ENCODE results near the gene PEX5L. TPM values are rescaled to one million over a fixed set of nuclear protein-coding genes. Genes with fewer than 3 reads are reported as not detected.
A peak's percentile ranks its signal among the peaks of the same experiment; 100 is the strongest.

PEX5L gene
- total and polyA plus RNA-seq, 5 donors from 2014 or later = 0.03 TPM; not detected in 3

GRCh38 chr3:180048840-180049239 lies 12.1 kb upstream of the PEX5L start:
- Histone ChIP-seq H3K36me3 (ENCODE audit: control insufficient read depth, insufficient read depth, low read length) (no peaks in the 10 kb centered on the region), H3K4me3 (ENCODE audit: low read depth, low read length) (no peak overlapping the region), H3K27ac (ENCODE audit: insufficient read depth, low read length, poor library complexity, severe bottlenecking) (no peak overlapping the region), H3K27me3 (ENCODE audit: control insufficient read depth, insufficient read depth, low read length) (no peaks in the 10 kb centered on the region), H3K4me1 (ENCODE audit: control insufficient read depth, insufficient read depth, low read length, poor library complexity, severe bottlenecking) (no peaks in the 10 kb centered on the region), H3K9me3 (ENCODE audit: control insufficient read depth in 2 of 2, low read length in 2 of 2) (no peaks in the 10 kb centered on the region)
- Mint-ChIP-seq H3K27me3 (no peaks in the 10 kb centered on the region), H3K4me3 (no peak overlapping the region), H3K27ac (no peak overlapping the region), H3K9me3 (peaks cover 0 to 2% (median 0%) of the 10 kb centered on the region in 7 donors), H3K36me3 (no peaks in the 10 kb centered on the region), H3K4me1 (no peaks in the 10 kb centered on the region)
- ATAC-seq (ENCODE audit: low read depth in 2 of 2) = no peak
- DNase-seq = no peak

GRCh38 chr3:180048103-180048502 lies 11.4 kb upstream of the PEX5L start:
- no peak for DNase-seq
- ATAC-seq (ENCODE audit: low read depth in 2 of 2) = no peak
- Mint-ChIP-seq H3K27ac (no peak overlapping the region), H3K27me3 (no peaks in the 10 kb centered on the region), H3K36me3 (no peaks in the 10 kb centered on the region), H3K4me3 (no peak overlapping the region), H3K4me1 (no peaks in the 10 kb centered on the region), H3K9me3 (peaks cover 0 to 2% (median 0%) of the 10 kb centered on the region in 7 donors)
- Histone ChIP-seq H3K4me1 (ENCODE audit: control insufficient read depth, insufficient read depth, low read length, poor library complexity, severe bottlenecking) (no peaks in the 10 kb centered on the region), H3K27ac (ENCODE audit: insufficient read depth, low read length, poor library complexity, severe bottlenecking) (no peak overlapping the region), H3K27me3 (ENCODE audit: control insufficient read depth, insufficient read depth, low read length) (no peaks in the 10 kb centered on the region), H3K4me3 (ENCODE audit: low read depth, low read length) (no peak overlapping the region), H3K36me3 (ENCODE audit: control insufficient read depth, insufficient read depth, low read length) (no peaks in the 10 kb centered on the region), H3K9me3 (ENCODE audit: control insufficient read depth in 2 of 2, low read length in 2 of 2) (no peaks in the 10 kb centered on the region)

- no peak overlapping the region for H3K4me3 ChIP-seq (ENCODE audit: low read depth, low read length)
- no peaks in the 10 kb centered on the region for H3K36me3 Mint-ChIP-seq
- ATAC-seq (ENCODE audit: low read depth in 2 of 2) (no peak), DNase-seq (no peak)
- peaks cover 0 to 6% (median 0%) of the 10 kb centered on the region in 7 donors for H3K9me3 Mint-ChIP-seq
- H3K9me3 ChIP-seq (ENCODE audit: control insufficient read depth in 2 of 2, low read length in 2 of 2) = no peaks in the 10 kb centered on the region
- H3K27ac ChIP-seq (ENCODE audit: insufficient read depth, low read length, poor library complexity, severe bottlenecking) = no peak overlapping the region
- no peak overlapping the region for H3K4me3 Mint-ChIP-seq
- H3K36me3 ChIP-seq (ENCODE audit: control insufficient read depth, insufficient read depth, low read length) = no peaks in the 10 kb centered on the region
- H3K27me3 Mint-ChIP-seq = peaks cover 29% of the 10 kb centered on the region
- H3K4me1 ChIP-seq (ENCODE audit: control insufficient read depth, insufficient read depth, low read length, poor library complexity, severe bottlenecking) = no peaks in the 10 kb centered on the region
- peaks cover 0 to 12% (median 7%) of the 10 kb centered on the region in 4 donors for H3K4me1 Mint-ChIP-seq
- peaks cover 17% of the 10 kb centered on the region for H3K27me3 ChIP-seq (ENCODE audit: control insufficient read depth, insufficient read depth, low read length)
- no peak overlapping the region for H3K27ac Mint-ChIP-seq
Measured at GRCh38 chr3:180040966-180041365, 4.2 kb upstream of the PEX5L start.

GRCh38 chr3:180036092-180036670 lies 556 bp downstream of the PEX5L start:
- Histone ChIP-seq H3K36me3 (ENCODE audit: control insufficient read depth, insufficient read depth, low read length) (no peaks in the 10 kb centered on the region), H3K4me3 (ENCODE audit: low read depth, low read length) (no peak overlapping the region), H3K27ac (ENCODE audit: insufficient read depth, low read length, poor library complexity, severe bottlenecking) (no peak overlapping the region), H3K4me1 (ENCODE audit: control insufficient read depth, insufficient read depth, low read length, poor library complexity, severe bottlenecking) (no peaks in the 10 kb centered on the region), H3K27me3 (ENCODE audit: control insufficient read depth, insufficient read depth, low read length) (peaks cover 29% of the 10 kb centered on the region), H3K9me3 (ENCODE audit: control insufficient read depth in 2 of 2, low read length in 2 of 2) (no peaks in the 10 kb centered on the region)
- peaks cover 0 to 5% (median 0%) of the 10 kb centered on the region in 7 donors for H3K9me3 Mint-ChIP-seq
- peaks cover 37% of the 10 kb centered on the region for H3K27me3 Mint-ChIP-seq
- no peaks in the 10 kb centered on the region for H3K36me3 Mint-ChIP-seq
- ATAC-seq (ENCODE audit: low read depth in 2 of 2) (no peak), DNase-seq (no peak)
- peaks cover 8 to 12% (median 9%) of the 10 kb centered on the region in 4 donors for H3K4me1 Mint-ChIP-seq
- H3K4me3 Mint-ChIP-seq = peak overlapping the region in 2 of 4 donors; percentile 7 to 63
- H3K27ac Mint-ChIP-seq = no peak overlapping the region

GRCh38 chr3:180026997-180027396 lies 9.7 kb downstream of the PEX5L start:
- H3K36me3 ChIP-seq (ENCODE audit: control insufficient read depth, insufficient read depth, low read length) = no peaks in the 10 kb centered on the region
- Mint-ChIP-seq H3K27ac (no peak overlapping the region), H3K4me3 (no peak overlapping the region), H3K27me3 (no peaks in the 10 kb centered on the region), H3K36me3 (no peaks in the 10 kb centered on the region), H3K9me3 (peaks cover 0 to 1% (median 0%) of the 10 kb centered on the region in 7 donors), H3K4me1 (no peaks in the 10 kb centered on the region)
- H3K9me3 ChIP-seq (ENCODE audit: control insufficient read depth in 2 of 2, low read length in 2 of 2) = no peaks in the 10 kb centered on the region
- ATAC-seq (ENCODE audit: low read depth in 2 of 2) (no peak), DNase-seq (no peak)
- no peaks in the 10 kb centered on the region for H3K4me1 ChIP-seq (ENCODE audit: control insufficient read depth, insufficient read depth, low read length, poor library complexity, severe bottlenecking)
- H3K4me3 ChIP-seq (ENCODE audit: low read depth, low read length) = no peak overlapping the region
- no peak overlapping the region for H3K27ac ChIP-seq (ENCODE audit: insufficient read depth, low read length, poor library complexity, severe bottlenecking)
- H3K27me3 ChIP-seq (ENCODE audit: control insufficient read depth, insufficient read depth, low read length) = no peaks in the 10 kb centered on the region

- Histone ChIP-seq H3K27ac (ENCODE audit: insufficient read depth, low read length, poor library complexity, severe bottlenecking) (no peak overlapping the region), H3K9me3 (ENCODE audit: control insufficient read depth in 2 of 2, low read length in 2 of 2) (no peaks in the 10 kb centered on the region), H3K27me3 (ENCODE audit: control insufficient read depth, insufficient read depth, low read length) (no peaks in the 10 kb centered on the region), H3K4me3 (ENCODE audit: low read depth, low read length) (no peak overlapping the region), H3K36me3 (ENCODE audit: control insufficient read depth, insufficient read depth, low read length) (no peaks in the 10 kb centered on the region), H3K4me1 (ENCODE audit: control insufficient read depth, insufficient read depth, low read length, poor library complexity, severe bottlenecking) (no peaks in the 10 kb centered on the region)
- ATAC-seq (ENCODE audit: low read depth in 2 of 2) (no peak), DNase-seq (no peak)
- Mint-ChIP-seq H3K4me3 (no peak overlapping the region), H3K9me3 (peaks cover 0 to 2% (median 0%) of the 10 kb centered on the region in 7 donors), H3K27me3 (no peaks in the 10 kb centered on the region), H3K36me3 (no peaks in the 10 kb centered on the region), H3K4me1 (no peaks in the 10 kb centered on the region), H3K27ac (no peak overlapping the region)
Measured at GRCh38 chr3:180018543-180018942, 18.2 kb downstream of the PEX5L start.

GRCh38 chr3:180017846-180018245 lies 18.9 kb downstream of the PEX5L start:
- ATAC-seq (ENCODE audit: low read depth in 2 of 2) (no peak), DNase-seq (no peak)
- H3K4me3 ChIP-seq (ENCODE audit: low read depth, low read length) = no peak overlapping the region
- no peaks in the 10 kb centered on the region for H3K4me1 ChIP-seq (ENCODE audit: control insufficient read depth, insufficient read depth, low read length, poor library complexity, severe bottlenecking)
- Mint-ChIP-seq H3K9me3 (peaks cover 0 to 2% (median 0%) of the 10 kb centered on the region in 7 donors), H3K27me3 (no peaks in the 10 kb centered on the region), H3K36me3 (no peaks in the 10 kb centered on the region), H3K4me1 (no peaks in the 10 kb centered on the region), H3K27ac (no peak overlapping the region), H3K4me3 (no peak overlapping the region)
- H3K27me3 ChIP-seq (ENCODE audit: control insufficient read depth, insufficient read depth, low read length) = no peaks in the 10 kb centered on the region
- no peaks in the 10 kb centered on the region for H3K9me3 ChIP-seq (ENCODE audit: control insufficient read depth in 2 of 2, low read length in 2 of 2)
- H3K27ac ChIP-seq (ENCODE audit: insufficient read depth, low read length, poor library complexity, severe bottlenecking) = no peak overlapping the region
- H3K36me3 ChIP-seq (ENCODE audit: control insufficient read depth, insufficient read depth, low read length) = no peaks in the 10 kb centered on the region

GRCh38 chr3:180011927-180012326 lies 24.8 kb downstream of the PEX5L start:
- no peak overlapping the region for H3K4me3 Mint-ChIP-seq
- H3K4me3 ChIP-seq (ENCODE audit: low read depth, low read length) = no peak overlapping the region
- H3K27me3 ChIP-seq (ENCODE audit: control insufficient read depth, insufficient read depth, low read length) = no peaks in the 10 kb centered on the region
- no peak overlapping the region for H3K27ac ChIP-seq (ENCODE audit: insufficient read depth, low read length, poor library complexity, severe bottlenecking)
- H3K4me1 ChIP-seq (ENCODE audit: control insufficient read depth, insufficient read depth, low read length, poor library complexity, severe bottlenecking) = no peaks in the 10 kb centered on the region
- H3K27me3 Mint-ChIP-seq = no peaks in the 10 kb centered on the region
- H3K9me3 Mint-ChIP-seq = peaks cover 0 to 8% (median 5%) of the 10 kb centered on the region in 7 donors
- no peak overlapping the region for H3K27ac Mint-ChIP-seq
- no peaks in the 10 kb centered on the region for H3K4me1 Mint-ChIP-seq
- ATAC-seq (ENCODE audit: low read depth in 2 of 2) (no peak), DNase-seq (no peak)
- no peaks in the 10 kb centered on the region for H3K36me3 ChIP-seq (ENCODE audit: control insufficient read depth, insufficient read depth, low read length)
- H3K9me3 ChIP-seq (ENCODE audit: control insufficient read depth in 2 of 2, low read length in 2 of 2) = peaks cover 2 to 15% of the 10 kb centered on the region in 2 experiments
- H3K36me3 Mint-ChIP-seq = no peaks in the 10 kb centered on the region
